GM12878 (cell line): ENCODE data around the gene STAG2. TPM values are rescaled to one million over a fixed set of nuclear protein-coding genes. Genes with fewer than 3 reads are reported as not detected.

Experiments
- ATAC-seq: fragments of 200-7000 bp; cut with Tn5 transposase; 3 replicates; pipeline ENCODE4 v1.9.1; 2020; ENCODE audit warnings: mild to moderate bottlenecking, moderate library complexity
- BruUV-seq: library from RNA; stranded (reverse); fragments of 400-500 nt; replicated peaks from 2 replicates; lab custom pipeline; 2021; lab: Mats Ljungman, UMichigan
- CTCF ChIA-PET: fragments of 300-600 bp; sonication (Branson Sonifier 250); formaldehyde crosslinking; extraction: SDS; loops from one replicate; lab custom pipeline; 2021; ENCODE audit warnings: inconsistent platforms; lab: Yijun Ruan, JAX
- POLR2A ChIA-PET: fragments of 350-600 bp; formaldehyde crosslinking; extraction: SDS; loops from one replicate; lab custom pipeline; 2021; ENCODE audit warnings: inconsistent platforms; lab: Charles Lee
- RAD21 ChIA-PET: fragments of 300-600 bp; sonication (Branson Sonifier 250); formaldehyde crosslinking; loops from one replicate; lab custom pipeline; 2023; ENCODE audit warnings: antibody characterized with exemption; ENCODE audit not compliant: unreplicated experiment; lab: Charles Lee
- SMC1A ChIA-PET: fragments of 300-600 bp; sonication (Branson Sonifier 250); formaldehyde crosslinking; loops from one replicate; lab custom pipeline; 2023; ENCODE audit not compliant: unreplicated experiment, uncharacterized antibody; lab: Charles Lee
- DNase-seq: peaks from one replicate; pipeline ENCODE4 v3.0.0-alpha.2; 2011; ENCODE audit warnings: low read depth, low spot score
- FAIRE-seq: peaks from 3 replicates; lab custom pipeline; 2011; peaks lifted over from hg19 to GRCh38; lab: Jason Lieb, UNC
- H2AFZ ChIP-seq: 2 replicates; pipeline ENCODE4 v1.6.0; 2011; ENCODE audit warnings: low read depth, low read length, control low read depth; ENCODE audit not compliant: control insufficient read depth
- H3K27ac ChIP-seq: 2 replicates; pipeline ENCODE4 v1.5.1; 2011; ENCODE audit warnings: control low read depth; ENCODE audit not compliant: control insufficient read depth, insufficient read depth
- H3K27me3 ChIP-seq, 2 experiments: replicated peaks in 1 of 2; 2 replicates each; pipeline versions ENCODE4 v1.6.0 to v1.6.1; 2011; ENCODE audit warnings: low read length in 1 of 2; ENCODE audit not compliant: control insufficient read depth in 2 of 2, insufficient read depth in 2 of 2
- H3K36me3 ChIP-seq, 2 experiments: 2 replicates each; pipeline ENCODE4 v1.5.1; 2011; ENCODE audit warnings: low read length in 1 of 2; ENCODE audit not compliant: control insufficient read depth in 2 of 2, insufficient read depth in 2 of 2
- H3K4me1 ChIP-seq: 2 replicates; pipeline ENCODE4 v1.6.1; 2011; ENCODE audit warnings: mild to moderate bottlenecking, low read length, moderate library complexity, mixed read lengths; ENCODE audit not compliant: control insufficient read depth, insufficient read depth
- H3K4me2 ChIP-seq: 2 replicates; pipeline ENCODE4 v1.6.0; 2011; ENCODE audit warnings: control low read depth; ENCODE audit not compliant: control insufficient read depth, insufficient read depth
- H3K4me3 ChIP-seq: fragments of 200-600 bp; sonication (generic); 2 replicates; pipeline ENCODE4 v1.5.1; 2016
- H3K79me2 ChIP-seq: 2 replicates; pipeline ENCODE4 v1.6.0; 2011; ENCODE audit warnings: low read length; ENCODE audit not compliant: control insufficient read depth, insufficient read depth
- H3K9ac ChIP-seq: 2 replicates; pipeline ENCODE4 v1.8.0; 2011; ENCODE audit warnings: low read length, control low read depth, mixed read lengths; ENCODE audit not compliant: control insufficient read depth, insufficient read depth
- H3K9me3 ChIP-seq: replicated peaks from 3 replicates; pipeline ENCODE4 v1.5.1; 2011; ENCODE audit warnings: mild to moderate bottlenecking, low read length; ENCODE audit not compliant: control insufficient read depth, insufficient read depth
- H4K20me1 ChIP-seq: 2 replicates; pipeline ENCODE4 v1.6.0; 2011; ENCODE audit not compliant: control insufficient read depth, insufficient read depth
- BCL11A ChIP-seq: IDR thresholded peaks from 2 replicates; pipeline ENCODE4 v1.6.1; 2011; ENCODE audit warnings: low read depth, low read length
- ETV6 ChIP-seq, 2 experiments: fragments of 450-650 bp in 1 of 2; IDR thresholded peaks in 1 of 2; conservative IDR thresholded peaks in 1 of 2; 2 replicates each; pipeline ENCODE4 v1.6.1; 2014; ENCODE audit warnings: antibody characterized with exemption in 1 of 2, borderline replicate concordance in 1 of 2, low read depth in 1 of 2, mild to moderate bottlenecking in 1 of 2, moderate library complexity in 1 of 2
- FOXK2 ChIP-seq: fragments of 450-650 bp; IDR thresholded peaks from 2 replicates; pipeline ENCODE4 v1.6.1; 2017; ENCODE audit warnings: mild to moderate bottlenecking, moderate library complexity
- HDGF ChIP-seq: fragments of 450-650 bp; IDR thresholded peaks from 2 replicates; pipeline ENCODE4 v1.6.1; 2016; ENCODE audit warnings: antibody characterized with exemption
- IRF4 ChIP-seq: IDR thresholded peaks from 2 replicates; pipeline ENCODE4 v1.6.1; 2011; ENCODE audit warnings: low read depth, low read length
- MEF2A ChIP-seq: IDR thresholded peaks from 2 replicates; pipeline ENCODE4 v1.6.1; 2011; ENCODE audit warnings: low read depth, mild to moderate bottlenecking, low read length, moderate library complexity; ENCODE audit not compliant: insufficient read depth
- MTA2 ChIP-seq: fragments of 450-650 bp; IDR thresholded peaks from 2 replicates; pipeline ENCODE4 v1.6.1; 2016; ENCODE audit warnings: low read depth, mild to moderate bottlenecking, moderate library complexity
- NFXL1 ChIP-seq: fragments of 450-650 bp; IDR thresholded peaks from 2 replicates; pipeline ENCODE4 v1.6.1; 2017; ENCODE audit warnings: antibody characterized with exemption, mild to moderate bottlenecking, borderline replicate concordance
- SPI1 ChIP-seq: IDR thresholded peaks from 2 replicates; pipeline ENCODE4 v1.6.1; 2011; ENCODE audit warnings: low read depth, mild to moderate bottlenecking, low read length, moderate library complexity, borderline replicate concordance; ENCODE audit not compliant: insufficient read depth
- ZNF207 ChIP-seq: fragments of 450-650 bp; IDR thresholded peaks from 2 replicates; pipeline ENCODE4 v1.6.1; 2014; ENCODE audit warnings: antibody characterized with exemption, mild to moderate bottlenecking, borderline replicate concordance
- ZSCAN29 ChIP-seq: fragments of 450-650 bp; IDR thresholded peaks from 2 replicates; pipeline ENCODE4 v1.6.1; 2017; ENCODE audit warnings: mild to moderate bottlenecking, moderate library complexity
- WGBS: methylation state at CpG from one replicate; pipeline ENCODE4 v1.1.6; 2016; ENCODE audit warnings: low lambda C conversion rate; ENCODE audit not compliant: insufficient replicate concordance, insufficient coverage; ENCODE audit errors: missing lambda C conversion rate; 5-methylcytosine and 5-hydroxymethylcytosine counted together
- in situ Hi-C: fragments of 300-500 bp; cut with MboI; formaldehyde crosslinking; loops from 9 replicates; pipeline ENCODE4 v1.14.3; 2018; ENCODE audit warnings: mixed read lengths
- intact Hi-C: fragments of 100-400 bp; cut with micrococcal nuclease; formaldehyde crosslinking; loops from one replicate; pipeline ENCODE4 v1.14.2; 2022; ENCODE audit not compliant: unreplicated experiment
- polyA plus RNA-seq, 11 experiments: library from polyadenylated mRNA; depleted of rRNA in 4 of 11; unstranded in 6 of 11; stranded (reverse) in 5 of 11; fragments of >200 nt; fragmentation: Nextera tagmentation in 4 of 11; fragmentation: Illumina TruSeq in 1 of 11; extraction: Ambion mirVana in 4 of 11; extraction: Trizol in 1 of 11; gene quantifications; 1 replicate in 1 of 11; 2 replicates in 10 of 11; pipeline versions ENCODE4 v1.2.1 to v1.2.3, GENCODE V29; 2011 to 2016; ENCODE audit warnings: inconsistent platforms in 2 of 11, missing spikeins in 2 of 11, low read depth in 1 of 11
- total RNA-seq, 4 experiments: library from RNA; depleted of rRNA in 3 of 4; stranded (reverse); fragments of >200 nt in 3 of 4; fragmentation: Illumina TruSeq in 1 of 4; extraction: Trizol in 1 of 4; gene quantifications; 2 replicates each; pipeline versions ENCODE4 v1.2.1 to v1.2.3, GENCODE V29; 2013 to 2021
- TF ChIP-seq, protein P1 (sequence below): fragments of 450-650 bp; IDR thresholded peaks from 2 replicates; pipeline ENCODE4 v1.6.1; 2017; ENCODE audit warnings: mild to moderate bottlenecking, moderate library complexity
- TF ChIP-seq, protein P2 (sequence below): IDR thresholded peaks from 2 replicates; pipeline ENCODE4 v1.6.1; 2011; ENCODE audit warnings: borderline replicate concordance, low read depth, mild to moderate bottlenecking, moderate library complexity, mixed read lengths, low read length; ENCODE audit not compliant: insufficient read depth; ENCODE audit errors: extremely low read length

The STAG2 gene
- total and polyA plus RNA-seq, 10 of the 15 experiments (the other 5 are each of a cell fraction or from before 2014, with no cell fraction given) = 26.9 to 84.2 (median 46.7) TPM

DNA sequence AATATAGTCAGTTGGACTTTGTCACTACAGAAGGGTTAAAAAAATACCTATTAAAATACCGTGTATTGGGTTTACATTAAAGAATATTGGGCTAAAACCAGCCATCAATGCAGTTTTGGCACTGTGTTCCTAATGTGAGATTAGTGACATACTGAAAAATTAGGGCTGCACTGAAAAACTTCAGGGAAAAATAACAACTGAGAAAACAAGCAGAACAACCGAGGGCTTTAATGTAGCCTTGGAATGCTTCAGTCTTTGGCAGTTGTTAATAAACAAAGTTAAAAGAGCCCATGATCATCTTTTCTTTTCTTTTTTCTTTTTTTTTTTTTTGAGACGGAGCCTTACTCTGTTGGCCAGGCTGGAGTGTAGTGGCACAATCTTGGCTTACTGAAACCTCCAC is 12.4 kb downstream of the STAG2 start (continued):
- TF ChIP-seq FOXK2 (no peak), ZNF207 (no peak), BCL11A (no peak), MEF2A (no peak), NFXL1 (no peak), HDGF (no peak)
- TF ChIP-seq, all 136 proteins: peak for 0

DNA sequence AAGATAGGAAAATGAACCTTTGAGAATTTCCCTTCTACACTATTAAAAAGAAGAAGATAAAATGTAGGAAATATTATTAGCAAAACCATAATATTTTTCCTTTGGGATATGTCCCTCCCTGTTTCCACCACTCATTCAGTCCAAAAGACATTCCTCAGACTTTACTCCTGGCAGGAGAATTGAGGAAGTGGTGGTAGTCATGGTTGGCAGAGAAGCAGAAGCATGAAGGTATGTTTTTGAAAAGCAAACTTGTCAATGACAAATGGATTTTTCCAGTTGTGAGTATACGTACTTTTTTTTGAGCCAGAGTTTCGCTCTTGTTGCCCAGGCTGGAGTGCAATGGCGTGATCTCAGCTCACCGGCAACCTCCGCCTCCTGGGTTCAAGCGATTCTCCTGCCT is 13.7 kb downstream of the STAG2 start:
- intact Hi-C loops (no loop called here), in situ Hi-C loops (no loop called here)
- DNase-seq = no peak
- ChIA-PET CTCF (no interaction called here), POLR2A (no interaction called here), RAD21 (interaction anchor here (0.7 to 1.1 kb wide), 2 partner anchors 121 to 142 kb away, joined by 3 read pairs; no protein-coding TSS in a partner anchor), SMC1A (no interaction called here)
- H3K4me3 ChIP-seq = no peak overlapping the region
- no peak for ATAC-seq
- H2AFZ ChIP-seq = no peak overlapping the region
- no peaks in the 10 kb centered on the region for H3K36me3 ChIP-seq
- BruUV-seq = no TSS peak
- no peaks in the 10 kb centered on the region for H4K20me1 ChIP-seq
- peaks cover 76% of the 10 kb centered on the region for H3K79me2 ChIP-seq
- no peaks in the 10 kb centered on the region for H3K4me1 ChIP-seq
- no peaks in the 10 kb centered on the region for H3K27me3 ChIP-seq
- no peak overlapping the region for H3K27ac ChIP-seq
- H3K9me3 ChIP-seq = no peaks in the 10 kb centered on the region
- no peak overlapping the region for H3K4me2 ChIP-seq
- TF ChIP-seq SPI1 (peak; percentile 55; the same call in 1 of the 2 replicates), MTA2 (no peak), ETV6 (conservative IDR thresholded peaks at IDR 0.05 in 1 of 2, IDR thresholded peaks at IDR 0.05 in 1 of 2; ENCODE audit: borderline replicate concordance in 1 of 2, low read depth in 1 of 2) (no peak), IRF4 (no peak), ZSCAN29 (no peak)
- TF ChIP-seq, protein P1, sequence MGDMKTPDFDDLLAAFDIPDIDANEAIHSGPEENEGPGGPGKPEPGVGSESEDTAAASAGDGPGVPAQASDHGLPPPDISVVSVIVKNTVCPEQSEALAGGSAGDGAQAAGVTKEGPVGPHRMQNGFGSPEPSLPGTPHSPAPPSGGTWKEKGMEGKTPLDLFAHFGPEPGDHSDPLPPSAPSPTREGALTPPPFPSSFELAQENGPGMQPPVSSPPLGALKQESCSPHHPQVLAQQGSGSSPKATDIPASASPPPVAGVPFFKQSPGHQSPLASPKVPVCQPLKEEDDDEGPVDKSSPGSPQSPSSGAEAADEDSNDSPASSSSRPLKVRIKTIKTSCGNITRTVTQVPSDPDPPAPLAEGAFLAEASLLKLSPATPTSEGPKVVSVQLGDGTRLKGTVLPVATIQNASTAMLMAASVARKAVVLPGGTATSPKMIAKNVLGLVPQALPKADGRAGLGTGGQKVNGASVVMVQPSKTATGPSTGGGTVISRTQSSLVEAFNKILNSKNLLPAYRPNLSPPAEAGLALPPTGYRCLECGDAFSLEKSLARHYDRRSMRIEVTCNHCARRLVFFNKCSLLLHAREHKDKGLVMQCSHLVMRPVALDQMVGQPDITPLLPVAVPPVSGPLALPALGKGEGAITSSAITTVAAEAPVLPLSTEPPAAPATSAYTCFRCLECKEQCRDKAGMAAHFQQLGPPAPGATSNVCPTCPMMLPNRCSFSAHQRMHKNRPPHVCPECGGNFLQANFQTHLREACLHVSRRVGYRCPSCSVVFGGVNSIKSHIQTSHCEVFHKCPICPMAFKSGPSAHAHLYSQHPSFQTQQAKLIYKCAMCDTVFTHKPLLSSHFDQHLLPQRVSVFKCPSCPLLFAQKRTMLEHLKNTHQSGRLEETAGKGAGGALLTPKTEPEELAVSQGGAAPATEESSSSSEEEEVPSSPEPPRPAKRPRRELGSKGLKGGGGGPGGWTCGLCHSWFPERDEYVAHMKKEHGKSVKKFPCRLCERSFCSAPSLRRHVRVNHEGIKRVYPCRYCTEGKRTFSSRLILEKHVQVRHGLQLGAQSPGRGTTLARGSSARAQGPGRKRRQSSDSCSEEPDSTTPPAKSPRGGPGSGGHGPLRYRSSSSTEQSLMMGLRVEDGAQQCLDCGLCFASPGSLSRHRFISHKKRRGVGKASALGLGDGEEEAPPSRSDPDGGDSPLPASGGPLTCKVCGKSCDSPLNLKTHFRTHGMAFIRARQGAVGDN = no peak
- TF ChIP-seq, protein P2, sequence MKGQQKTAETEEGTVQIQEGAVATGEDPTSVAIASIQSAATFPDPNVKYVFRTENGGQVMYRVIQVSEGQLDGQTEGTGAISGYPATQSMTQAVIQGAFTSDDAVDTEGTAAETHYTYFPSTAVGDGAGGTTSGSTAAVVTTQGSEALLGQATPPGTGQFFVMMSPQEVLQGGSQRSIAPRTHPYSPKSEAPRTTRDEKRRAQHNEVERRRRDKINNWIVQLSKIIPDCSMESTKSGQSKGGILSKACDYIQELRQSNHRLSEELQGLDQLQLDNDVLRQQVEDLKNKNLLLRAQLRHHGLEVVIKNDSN = no peak
- H3K9ac ChIP-seq = no peak overlapping the region
- no peak for FAIRE-seq
- 82% methylated on average over 6 of the region's 6 CpGs for WGBS
